Measurements from ENCODE around the gene MORC4.

MORC4 gene

GRCh38 chrX:106917830-106918500, 82.0 kb downstream of the MORC4 start:
- FAIRE-seq, result no peak
- DNase-seq (ENCODE audit: insufficient read length, low spot score), result peak; percentile 7

GRCh38 chrX:106912864-106913263, 87.1 kb downstream of the MORC4 start:
- FAIRE-seq, result no peak
- no peak for DNase-seq (ENCODE audit: insufficient read length, low spot score)

GRCh38 chrX:106906361-106906760, 93.7 kb downstream of the MORC4 start:
- DNase-seq (ENCODE audit: insufficient read length, low spot score) (no peak), FAIRE-seq (no peak)

GRCh38 chrX:106905064-106905708, 94.8 kb downstream of the MORC4 start:
- FAIRE-seq (no peak), DNase-seq (ENCODE audit: insufficient read length, low spot score) (no peak)

GRCh38 chrX:106903856-106904528, 96.0 kb downstream of the MORC4 start:
- DNase-seq (ENCODE audit: insufficient read length, low spot score) (no peak), FAIRE-seq (no peak)

GRCh38 chrX:106903291-106903824, 96.7 kb downstream of the MORC4 start, which contains the start of gene RIPPLY1:
RIPPLY1 (minus strand) TSS chrX:106903341; CDS start chrX:106903287, 54 bp downstream.
- FAIRE-seq, result no peak
- DNase-seq (ENCODE audit: insufficient read length, low spot score), result no peak

GRCh38 chrX:106902684-106903083, 97.3 kb downstream of the MORC4 start:
- FAIRE-seq (no peak), DNase-seq (ENCODE audit: insufficient read length, low spot score) (no peak)

GRCh38 chrX:106901781-106902219, 98.2 kb downstream of the MORC4 start:
- DNase-seq (ENCODE audit: insufficient read length, low spot score) (no peak), FAIRE-seq (no peak)

- no peak for DNase-seq (ENCODE audit: insufficient read length, low spot score)
- FAIRE-seq, result no peak
These were observed 98.7 kb downstream of the MORC4 start for GRCh38 chrX:106901341-106901740.

GRCh38 chrX:106899841-106900240, 100.2 kb downstream of the MORC4 start:
- FAIRE-seq (no peak), DNase-seq (ENCODE audit: insufficient read length, low spot score) (no peak)

GRCh38 chrX:106899276-106899675, 100.7 kb downstream of the MORC4 start:
- no peak for DNase-seq (ENCODE audit: insufficient read length, low spot score)
- no peak for FAIRE-seq

- peak; percentile 10 for DNase-seq (ENCODE audit: insufficient read length, low spot score)
These were observed 101.5 kb downstream of the MORC4 start for GRCh38 chrX:106898462-106898861.

GRCh38 chrX:106897259-106897658, 102.8 kb downstream of the MORC4 start:
- FAIRE-seq, result no peak
- no peak for DNase-seq (ENCODE audit: insufficient read length, low spot score)

More at GRCh38 chrX:106898462-106898861, 101.5 kb downstream of the MORC4 start:
- no peak for FAIRE-seq

- peak; percentile 5 for DNase-seq (ENCODE audit: insufficient read length, low spot score)
- no peak for FAIRE-seq
These were observed 105.0 kb downstream of the MORC4 start for GRCh38 chrX:106894978-106895452.

- FAIRE-seq, result no peak
- peak; percentile 20 for DNase-seq (ENCODE audit: insufficient read length, low spot score)
These were observed 105.6 kb downstream of the MORC4 start for GRCh38 chrX:106894392-106894909.

- no peak for FAIRE-seq
- no peak for DNase-seq (ENCODE audit: insufficient read length, low spot score)
These were observed 108.1 kb downstream of the MORC4 start for GRCh38 chrX:106891762-106892460.
